ENCODE measurements around the gene AFF3. TPM values are rescaled to one million over a fixed set of nuclear protein-coding genes. Genes with fewer than 3 reads are reported as not detected.

The AFF3 gene
- total and polyA plus RNA-seq, 2 of the 8 experiments (the other 6 are each of a cell fraction or from before 2014, with no cell fraction given), result 0.27 to 3.0 TPM

GRCh38 chr2:99845296-99845695, 297.1 kb downstream of the AFF3 start:
- no peak overlapping the region for H4K91ac ChIP-seq (replicated peaks; ENCODE audit: insufficient read length, low read length)

More at GRCh38 chr2:99845296-99845695, 297.1 kb downstream of the AFF3 start:
- Histone ChIP-seq H3K4me2 (ENCODE audit: insufficient read depth in 1 of 2, low read depth in 2 of 2, low read length in 2 of 2) (no peak overlapping the region), H4K8ac (ENCODE audit: extremely low read depth, insufficient read depth, low read length) (no peak overlapping the region), H2BK12ac (ENCODE audit: low read depth, low read length) (no peak overlapping the region), H3K23me2 (ENCODE audit: low read depth, low read length) (no peaks in the 10 kb centered on the region), H3K9ac (replicated peaks in 1 of 4; ENCODE audit: extremely low read depth in 1 of 4, low read depth in 3 of 4, low read length in 3 of 4) (no peak overlapping the region), H3K27ac (ENCODE audit: low read depth, low read length) (no peak overlapping the region), H3K79me1 (ENCODE audit: low read depth, low read length) (no peaks in the 10 kb centered on the region), H3K23ac (ENCODE audit: insufficient read length) (no peak overlapping the region), H3K36me3 (ENCODE audit: control insufficient read depth in 2 of 4, insufficient read depth in 4 of 4, low read length in 3 of 4) (no peaks in the 10 kb centered on the region), H3K27me3 (replicated peaks in 1 of 4; ENCODE audit: control insufficient read depth in 3 of 4, extremely low read depth in 1 of 4, insufficient read depth in 3 of 4, low read length in 3 of 4) (peaks cover 0 to 1% (median 0%) of the 10 kb centered on the region in 4 experiments; a peak in 1 of 7 replicates), H3K18ac (ENCODE audit: extremely low read depth, low read length) (no peak overlapping the region), H2BK120ac (replicated peaks; ENCODE audit: low read depth, low read length) (no peak overlapping the region), H4K20me1 (replicated peaks in 1 of 2; ENCODE audit: control insufficient read depth in 1 of 2, insufficient read depth in 2 of 2, low read length in 2 of 2) (no peaks in the 10 kb centered on the region), H3K4ac (replicated peaks; ENCODE audit: insufficient read length, low read depth, low read length) (no peak overlapping the region), H3K4me1 (replicated peaks in 1 of 4; ENCODE audit: control insufficient read depth in 3 of 4, insufficient read depth in 4 of 4, low read length in 3 of 4) (peaks cover 0 to 4% (median 0%) of the 10 kb centered on the region in 4 experiments; a peak in 1 of 7 replicates), H2BK5ac (ENCODE audit: low read depth, low read length) (no peak overlapping the region), H3K14ac (ENCODE audit: insufficient read length) (no peak overlapping the region), H2BK20ac (ENCODE audit: low read length) (no peak overlapping the region), H2AK5ac (ENCODE audit: low read depth, low read length) (no peak overlapping the region), H2BK15ac (ENCODE audit: low read length) (no peak overlapping the region), H3K4me3 (ENCODE audit: extremely low read depth in 1 of 4, insufficient read depth in 2 of 4, low read depth in 3 of 4, low read length in 4 of 4) (no peak overlapping the region), H3K9me3 (ENCODE audit: insufficient read depth in 2 of 2, low read depth in 1 of 2, low read length in 1 of 2) (no peaks in the 10 kb centered on the region), H3K79me2 (ENCODE audit: control insufficient read depth in 1 of 2, insufficient read depth in 2 of 2, low read length in 2 of 2) (no peaks in the 10 kb centered on the region), H4K5ac (ENCODE audit: insufficient read length, low read depth, low read length) (no peak overlapping the region), H2AFZ (ENCODE audit: low read length) (no peak overlapping the region), H3K56ac (replicated peaks; ENCODE audit: insufficient read length, low read depth, low read length) (no peak overlapping the region)
- ChIA-PET POLR2A (ENCODE audit: partially characterized antibody) (interaction anchor here (0.7 kb wide), 1 partner anchor 564 kb away, joined by 3 read pairs; no protein-coding TSS in a partner anchor), CTCF (ENCODE audit: partially characterized antibody) (no interaction called here)
- no peak for DNase-seq (ENCODE audit: low read depth in 1 of 2, low spot score in 2 of 2)
- WGBS, 2 experiments (ENCODE audit: extremely low coverage in 1 of 2, insufficient coverage in 1 of 2, insufficient read length in 1 of 2, insufficient replicate concordance in 2 of 2, low coverage in 1 of 2, low lambda C conversion rate in 2 of 2, missing lambda C conversion rate in 1 of 2), result 87% methylated on average over 5 of the region's 5 CpGs; no CpG with 5 or more reads in 1 of the 2 experiments
- TF ChIP-seq SP4 (IDR thresholded peaks at IDR 0.05; ENCODE audit: low read length), result no peak
- TF ChIP-seq JUND (IDR thresholded peaks at IDR 0.05; ENCODE audit: low read length), result no peak
- TF ChIP-seq CREB1 (IDR thresholded peaks at IDR 0.05), result no peak
- TF ChIP-seq SUZ12 (IDR thresholded peaks at IDR 0.05; ENCODE audit: low read length), result no peak
- no peak for TF ChIP-seq YY1 (IDR thresholded peaks at IDR 0.05; ENCODE audit: low read depth, low read length)
- TF ChIP-seq CEBPB (IDR thresholded peaks at IDR 0.05; ENCODE audit: low read depth, low read length), result no peak
- TF ChIP-seq, protein P1, sequence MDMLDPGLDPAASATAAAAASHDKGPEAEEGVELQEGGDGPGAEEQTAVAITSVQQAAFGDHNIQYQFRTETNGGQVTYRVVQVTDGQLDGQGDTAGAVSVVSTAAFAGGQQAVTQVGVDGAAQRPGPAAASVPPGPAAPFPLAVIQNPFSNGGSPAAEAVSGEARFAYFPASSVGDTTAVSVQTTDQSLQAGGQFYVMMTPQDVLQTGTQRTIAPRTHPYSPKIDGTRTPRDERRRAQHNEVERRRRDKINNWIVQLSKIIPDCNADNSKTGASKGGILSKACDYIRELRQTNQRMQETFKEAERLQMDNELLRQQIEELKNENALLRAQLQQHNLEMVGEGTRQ (IDR thresholded peaks at IDR 0.05; ENCODE audit: low read length), result no peak
- TF ChIP-seq E2F6 (IDR thresholded peaks at IDR 0.05), result no peak
- TF ChIP-seq PHF8 (conservative IDR thresholded peaks at IDR 0.05; ENCODE audit: low read depth, low read length), result no peak
- TF ChIP-seq CTBP2 (IDR thresholded peaks at IDR 0.05; ENCODE audit: borderline replicate concordance, insufficient read depth, insufficient read length, low read length), result no peak
- no peak for TF ChIP-seq RNF2 (IDR thresholded peaks at IDR 0.05; ENCODE audit: borderline replicate concordance, low read depth, low read length, missing control alignments, poor library complexity, severe bottlenecking)
- FAIRE-seq, result no peak
